Stimulated activated effector memory CD8-positive, alpha-beta T cell treated with anti-CD3 and anti-CD28 coated beads, Interleukin-12 subunit alpha, Interleukin-12 subunit beta, amount 100 ng/mL, for 72 hours (primary cell): Measurements from ENCODE around the gene TRAPPC12.
A peak's percentile ranks its signal among the peaks of the same experiment; 100 is the strongest.

ENCODE experiments used
- ATAC-seq: fragments of 150-1000 bp; cut with Tn5 transposase; 2 replicates; pipeline ENCODE4 v1.10.0; 2021
- DNase-seq, 2 donors: peaks; one replicate each; pipeline ENCODE4 v3.0.0; 2021 to 2022; ENCODE audit warnings: low spot score in 2 of 2
- H3K27ac Mint-ChIP-seq: one replicate; pipeline ENCODE4 v1.8.0; 2022; ENCODE audit warnings: mild to moderate bottlenecking, mixed read lengths
- H3K36me3 Mint-ChIP-seq: one replicate; pipeline ENCODE4 v1.8.0; 2022; ENCODE audit warnings: mild to moderate bottlenecking, mixed read lengths
- H3K4me1 Mint-ChIP-seq: one replicate; pipeline ENCODE4 v1.8.0; 2022; ENCODE audit warnings: mixed read lengths
- H3K4me3 Mint-ChIP-seq: one replicate; pipeline ENCODE4 v1.8.0; 2022; ENCODE audit warnings: mild to moderate bottlenecking, mixed read lengths
- H3K9me3 Mint-ChIP-seq: one replicate; pipeline ENCODE4 v1.8.0; 2022; ENCODE audit warnings: mixed read lengths

TRAPPC12 gene

GRCh38 chr2:3388412-3388738 lies 8.9 kb downstream of the TRAPPC12 start:
- H3K4me3 Mint-ChIP-seq: no peak overlapping the region
- ATAC-seq (no peak), DNase-seq (no peak)
- no peak overlapping the region for H3K27ac Mint-ChIP-seq
- H3K4me1 Mint-ChIP-seq: peaks cover 12% of the 10 kb centered on the region
- no peaks in the 10 kb centered on the region for H3K9me3 Mint-ChIP-seq
- peaks cover 39% of the 10 kb centered on the region for H3K36me3 Mint-ChIP-seq

GRCh38 chr2:3389193-3389592 lies 9.7 kb downstream of the TRAPPC12 start:
- ATAC-seq (no peak), DNase-seq (no peak)
- no peak overlapping the region for H3K4me3 Mint-ChIP-seq
- no peaks in the 10 kb centered on the region for H3K9me3 Mint-ChIP-seq
- H3K4me1 Mint-ChIP-seq: peaks cover 12% of the 10 kb centered on the region
- H3K27ac Mint-ChIP-seq: no peak overlapping the region
- peaks cover 39% of the 10 kb centered on the region for H3K36me3 Mint-ChIP-seq

GRCh38 chr2:3390041-3390440 lies 10.5 kb downstream of the TRAPPC12 start:
- Mint-ChIP-seq H3K4me3 (no peak overlapping the region), H3K36me3 (peaks cover 41% of the 10 kb centered on the region), H3K9me3 (no peaks in the 10 kb centered on the region), H3K27ac (peak overlapping the region; percentile 82), H3K4me1 (peaks cover 12% of the 10 kb centered on the region)
- no peak for ATAC-seq
- DNase-seq: no peak

GRCh38 chr2:3392216-3392615 lies 12.7 kb downstream of the TRAPPC12 start:
- H3K4me1 Mint-ChIP-seq: peaks cover 10% of the 10 kb centered on the region

GRCh38 chr2:3396920-3397559 lies 17.5 kb downstream of the TRAPPC12 start:
- H3K4me1 Mint-ChIP-seq: peaks cover 14% of the 10 kb centered on the region
- ATAC-seq: no peak
- H3K9me3 Mint-ChIP-seq: peaks cover 5% of the 10 kb centered on the region
- no peak overlapping the region for H3K27ac Mint-ChIP-seq
- H3K36me3 Mint-ChIP-seq: peaks cover 32% of the 10 kb centered on the region
- DNase-seq: no peak
- H3K4me3 Mint-ChIP-seq: no peak overlapping the region

More at GRCh38 chr2:3392216-3392615, 12.7 kb downstream of the TRAPPC12 start:
- H3K9me3 Mint-ChIP-seq: peaks cover 5% of the 10 kb centered on the region
- peaks cover 51% of the 10 kb centered on the region for H3K36me3 Mint-ChIP-seq
- H3K4me3 Mint-ChIP-seq: no peak overlapping the region
- no peak overlapping the region for H3K27ac Mint-ChIP-seq
- ATAC-seq (no peak), DNase-seq (no peak)

- peaks cover 14% of the 10 kb centered on the region for H3K4me1 Mint-ChIP-seq
- H3K4me3 Mint-ChIP-seq: no peak overlapping the region
- H3K36me3 Mint-ChIP-seq: peaks cover 43% of the 10 kb centered on the region
- no peak for ATAC-seq
- H3K9me3 Mint-ChIP-seq: peaks cover 5% of the 10 kb centered on the region
- DNase-seq: no peak
- H3K27ac Mint-ChIP-seq: no peak overlapping the region
Observed at GRCh38 chr2:3398857-3399256, 19.4 kb downstream of the TRAPPC12 start.

GRCh38 chr2:3399381-3399780 lies 19.9 kb downstream of the TRAPPC12 start:
- Mint-ChIP-seq H3K4me1 (peaks cover 16% of the 10 kb centered on the region), H3K36me3 (peaks cover 48% of the 10 kb centered on the region), H3K27ac (no peak overlapping the region), H3K9me3 (peaks cover 5% of the 10 kb centered on the region), H3K4me3 (no peak overlapping the region)
- ATAC-seq: no peak
- DNase-seq: no peak

GRCh38 chr2:3399829-3400228 lies 20.3 kb downstream of the TRAPPC12 start:
- peaks cover 20% of the 10 kb centered on the region for H3K4me1 Mint-ChIP-seq
- H3K4me3 Mint-ChIP-seq: no peak overlapping the region
- no peak for DNase-seq
- peaks cover 5% of the 10 kb centered on the region for H3K9me3 Mint-ChIP-seq
- no peak for ATAC-seq
- peaks cover 49% of the 10 kb centered on the region for H3K36me3 Mint-ChIP-seq
- H3K27ac Mint-ChIP-seq: peak overlapping the region; percentile 83

- no peak for ATAC-seq
- peaks cover 42% of the 10 kb centered on the region for H3K36me3 Mint-ChIP-seq
- peaks cover 28% of the 10 kb centered on the region for H3K4me1 Mint-ChIP-seq
- no peaks in the 10 kb centered on the region for H3K9me3 Mint-ChIP-seq
- H3K4me3 Mint-ChIP-seq: no peak overlapping the region
- H3K27ac Mint-ChIP-seq: no peak overlapping the region
- DNase-seq: no peak
Observed at GRCh38 chr2:3403587-3404334, 24.3 kb downstream of the TRAPPC12 start.

GRCh38 chr2:3404349-3404894 lies 24.9 kb downstream of the TRAPPC12 start:
- Mint-ChIP-seq H3K9me3 (no peaks in the 10 kb centered on the region), H3K4me1 (peaks cover 31% of the 10 kb centered on the region), H3K27ac (no peak overlapping the region), H3K4me3 (no peak overlapping the region), H3K36me3 (peaks cover 48% of the 10 kb centered on the region)
- ATAC-seq: no peak
- DNase-seq: no peak

GRCh38 chr2:3405307-3405706 lies 25.8 kb downstream of the TRAPPC12 start:
- Mint-ChIP-seq H3K27ac (peak overlapping the region; percentile 56), H3K4me1 (peaks cover 25% of the 10 kb centered on the region), H3K36me3 (peaks cover 55% of the 10 kb centered on the region), H3K4me3 (no peak overlapping the region), H3K9me3 (no peaks in the 10 kb centered on the region)
- ATAC-seq (no peak), DNase-seq (no peak)

- Mint-ChIP-seq H3K36me3 (peaks cover 59% of the 10 kb centered on the region), H3K9me3 (no peaks in the 10 kb centered on the region), H3K27ac (peak overlapping the region; percentile 56), H3K4me3 (no peak overlapping the region), H3K4me1 (peaks cover 20% of the 10 kb centered on the region)
- ATAC-seq (no peak), DNase-seq (no peak)
Observed at GRCh38 chr2:3405876-3406275, 26.4 kb downstream of the TRAPPC12 start.

- Mint-ChIP-seq H3K4me3 (no peak overlapping the region), H3K27ac (no peak overlapping the region), H3K4me1 (peaks cover 17% of the 10 kb centered on the region), H3K36me3 (peaks cover 57% of the 10 kb centered on the region), H3K9me3 (no peaks in the 10 kb centered on the region)
- DNase-seq (no peak), ATAC-seq (no peak)
Observed at GRCh38 chr2:3406501-3406900, 27.0 kb downstream of the TRAPPC12 start.

- H3K36me3 Mint-ChIP-seq: peaks cover 34% of the 10 kb centered on the region
- ATAC-seq (no peak), DNase-seq (no peak)
- H3K27ac Mint-ChIP-seq: no peak overlapping the region
- H3K9me3 Mint-ChIP-seq: no peaks in the 10 kb centered on the region
- no peak overlapping the region for H3K4me3 Mint-ChIP-seq
- peaks cover 17% of the 10 kb centered on the region for H3K4me1 Mint-ChIP-seq
Observed at GRCh38 chr2:3408781-3409180, 29.3 kb downstream of the TRAPPC12 start.

GRCh38 chr2:3409627-3410170 lies 30.2 kb downstream of the TRAPPC12 start:
- Mint-ChIP-seq H3K9me3 (no peaks in the 10 kb centered on the region), H3K27ac (no peak overlapping the region), H3K4me3 (no peak overlapping the region), H3K36me3 (peaks cover 31% of the 10 kb centered on the region), H3K4me1 (peaks cover 12% of the 10 kb centered on the region)
- DNase-seq: no peak
- ATAC-seq: no peak

- Mint-ChIP-seq H3K4me1 (peaks cover 7% of the 10 kb centered on the region), H3K27ac (no peak overlapping the region), H3K4me3 (no peak overlapping the region), H3K9me3 (no peaks in the 10 kb centered on the region), H3K36me3 (peaks cover 38% of the 10 kb centered on the region)
- no peak for ATAC-seq
- no peak for DNase-seq
Observed at GRCh38 chr2:3411103-3411502, 31.6 kb downstream of the TRAPPC12 start.
